ENCODE data around the gene PTK7.
"Not testable (repeated sequence)": the region's sequence is repeated elsewhere in the genome, so short reads cannot be mapped to it uniquely, and the experiment has no call there.

Gene PTK7

DNA sequence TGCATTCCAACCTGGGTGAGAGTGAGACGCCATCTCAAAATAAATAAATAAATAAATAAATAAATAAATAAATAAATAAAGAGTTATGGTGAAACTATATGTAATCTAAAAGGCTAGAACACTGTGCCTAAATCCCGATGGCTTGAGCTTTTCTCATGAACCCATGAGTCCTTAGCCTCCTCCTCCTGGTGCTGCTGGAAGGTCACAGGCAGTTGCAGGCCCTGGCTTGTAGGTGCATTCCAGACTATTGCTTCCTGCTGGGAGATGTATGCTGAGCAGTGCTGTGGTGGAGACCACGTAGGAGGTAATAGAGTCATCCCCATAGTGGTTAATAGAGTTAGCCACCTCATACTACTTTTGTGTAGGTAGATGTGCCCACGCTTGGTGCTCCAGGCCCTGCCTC lies 12.5 kb downstream of the PTK7 start:
- DNase-seq: no peak

DNA sequence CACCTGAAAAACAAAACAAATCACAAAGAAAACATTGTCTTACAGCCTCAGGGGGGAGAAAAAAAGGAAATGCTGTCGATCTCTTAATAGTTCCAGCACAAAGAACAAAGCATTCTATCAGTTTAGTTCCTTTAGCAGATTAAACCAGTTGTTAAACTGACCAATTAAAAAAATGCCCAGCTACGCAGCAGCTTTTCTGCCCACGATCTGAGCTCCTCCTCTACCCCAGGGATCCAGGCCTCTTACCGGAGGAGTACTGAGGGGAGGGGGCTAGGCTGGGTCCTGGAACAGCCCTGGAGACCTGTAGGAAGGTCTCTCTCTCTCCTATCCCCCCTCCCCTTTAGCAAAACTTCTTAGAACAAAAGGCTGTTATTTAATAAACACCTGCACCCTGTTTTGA lies 13.4 kb downstream of the PTK7 start:
- no peak for DNase-seq

DNA sequence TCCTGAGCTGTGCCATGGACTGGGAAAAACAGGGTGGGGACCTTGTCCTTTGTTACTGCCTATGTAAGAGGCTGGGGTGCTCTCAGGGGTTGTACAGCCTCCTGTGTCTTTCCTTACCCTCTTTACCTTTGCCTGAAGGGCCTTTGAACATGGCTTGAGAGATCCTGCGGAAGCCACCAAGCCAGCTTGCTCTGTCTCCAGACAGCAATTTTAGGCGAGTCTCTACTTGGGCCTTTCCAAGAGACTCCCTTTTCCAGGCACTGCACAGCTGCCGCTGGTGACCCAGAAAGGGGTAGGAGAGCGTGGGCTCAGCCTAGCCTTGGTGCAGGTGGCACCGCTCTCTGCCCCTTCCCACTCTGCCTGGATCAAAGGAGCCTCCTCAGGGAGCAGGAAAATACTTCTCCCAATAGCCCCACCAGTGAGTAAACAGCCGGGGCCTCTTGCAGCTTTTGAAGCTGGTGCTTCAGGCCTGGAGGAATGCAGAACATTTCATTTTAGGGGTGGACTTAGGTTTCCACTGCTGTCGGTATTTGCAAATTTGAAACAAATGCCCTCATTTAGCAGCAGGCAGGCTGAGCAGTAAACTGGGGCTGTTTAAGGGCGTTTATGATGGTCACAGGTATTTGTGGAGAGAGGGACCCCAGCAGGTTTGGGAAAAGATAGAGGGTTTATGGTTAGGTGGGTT lies 13.9 kb downstream of the PTK7 start:
- DNase-seq: no peak

DNA sequence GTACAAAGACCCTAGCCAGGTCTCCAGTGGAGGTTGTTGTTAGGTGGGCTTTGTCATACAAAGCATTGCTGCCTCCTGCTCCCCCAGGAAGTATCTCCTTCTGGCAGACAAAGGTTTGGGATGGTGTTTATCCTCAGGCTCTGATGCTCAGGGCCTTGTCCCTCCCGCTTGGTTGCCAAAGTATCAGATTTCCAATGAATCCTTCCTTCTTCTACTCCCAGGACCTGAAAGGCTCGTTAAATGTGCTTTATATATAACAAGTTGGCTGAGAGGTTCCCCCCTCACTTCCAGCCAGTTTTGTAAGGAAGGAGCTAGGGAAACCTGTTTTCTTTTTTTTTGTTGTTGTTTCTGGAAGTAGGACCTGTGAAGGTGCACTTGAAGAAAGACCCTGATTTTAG lies 14.4 kb downstream of the PTK7 start:
- DNase-seq: no peak

DNA sequence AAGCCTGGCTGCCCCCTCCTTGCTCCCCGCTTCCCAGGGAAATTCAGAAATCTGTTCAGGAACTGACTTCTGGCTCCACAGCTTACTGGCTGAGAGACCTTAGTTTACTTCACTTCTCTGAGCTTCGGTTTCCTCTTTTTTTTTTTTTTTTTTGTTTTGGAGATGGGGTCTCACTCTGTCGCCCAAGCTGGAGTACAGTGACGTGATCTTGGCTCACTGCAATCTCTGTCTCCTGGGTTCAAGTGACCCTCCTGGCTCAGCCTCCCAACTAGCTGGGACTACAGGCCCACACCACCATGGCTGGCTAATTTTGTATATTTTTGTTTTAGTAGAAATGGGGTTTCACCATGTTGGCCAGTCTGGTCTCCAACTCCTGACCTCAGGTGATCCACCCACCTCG lies 14.9 kb downstream of the PTK7 start:
- no peak for DNase-seq

DNA sequence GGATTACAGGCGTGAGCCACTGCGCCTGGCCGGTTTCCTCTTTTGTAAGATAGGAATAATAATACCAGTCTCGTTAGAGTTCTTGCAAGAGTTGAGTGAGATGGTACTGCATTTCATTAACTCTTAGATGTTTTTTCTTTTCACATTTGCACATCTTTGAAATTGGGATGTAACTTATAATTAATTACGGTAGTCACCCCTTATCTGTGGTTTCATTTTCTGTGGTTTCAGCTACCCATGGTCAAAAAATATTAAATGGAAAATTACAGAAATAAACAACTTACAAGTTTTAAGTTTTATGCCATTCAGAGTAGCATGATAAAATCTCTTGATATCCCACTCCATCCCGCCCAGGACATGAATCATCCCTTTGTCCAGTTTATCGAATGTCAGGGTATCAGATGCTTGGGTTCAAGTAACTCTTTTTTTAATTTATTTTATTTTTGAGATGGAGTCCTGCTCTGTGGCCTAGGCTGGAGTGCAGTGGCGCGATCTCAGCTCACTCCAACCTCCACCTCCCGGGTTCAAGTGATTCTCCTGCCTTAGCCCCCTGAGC lies 15.4 kb downstream of the PTK7 start:
- no peak for DNase-seq

DNA sequence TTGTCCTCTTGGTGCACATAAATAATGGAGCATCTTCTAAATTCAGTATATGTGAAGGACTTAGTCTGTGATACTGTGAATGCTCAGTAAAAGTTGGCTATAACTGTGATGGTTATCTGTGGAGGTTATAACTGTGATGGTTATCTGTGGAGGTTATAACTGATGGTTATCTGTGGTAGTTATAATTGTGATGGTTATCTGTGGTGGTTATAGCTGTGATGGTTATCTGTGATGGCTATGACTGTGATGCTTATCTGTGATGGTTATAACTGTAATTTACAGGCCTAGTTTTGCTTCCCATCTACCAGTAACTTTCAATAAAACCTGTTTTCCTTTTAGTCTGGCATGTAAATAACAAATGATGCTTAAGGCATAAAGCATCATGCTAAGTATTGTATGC lies 16.5 kb downstream of the PTK7 start:
- no peak for DNase-seq

DNA sequence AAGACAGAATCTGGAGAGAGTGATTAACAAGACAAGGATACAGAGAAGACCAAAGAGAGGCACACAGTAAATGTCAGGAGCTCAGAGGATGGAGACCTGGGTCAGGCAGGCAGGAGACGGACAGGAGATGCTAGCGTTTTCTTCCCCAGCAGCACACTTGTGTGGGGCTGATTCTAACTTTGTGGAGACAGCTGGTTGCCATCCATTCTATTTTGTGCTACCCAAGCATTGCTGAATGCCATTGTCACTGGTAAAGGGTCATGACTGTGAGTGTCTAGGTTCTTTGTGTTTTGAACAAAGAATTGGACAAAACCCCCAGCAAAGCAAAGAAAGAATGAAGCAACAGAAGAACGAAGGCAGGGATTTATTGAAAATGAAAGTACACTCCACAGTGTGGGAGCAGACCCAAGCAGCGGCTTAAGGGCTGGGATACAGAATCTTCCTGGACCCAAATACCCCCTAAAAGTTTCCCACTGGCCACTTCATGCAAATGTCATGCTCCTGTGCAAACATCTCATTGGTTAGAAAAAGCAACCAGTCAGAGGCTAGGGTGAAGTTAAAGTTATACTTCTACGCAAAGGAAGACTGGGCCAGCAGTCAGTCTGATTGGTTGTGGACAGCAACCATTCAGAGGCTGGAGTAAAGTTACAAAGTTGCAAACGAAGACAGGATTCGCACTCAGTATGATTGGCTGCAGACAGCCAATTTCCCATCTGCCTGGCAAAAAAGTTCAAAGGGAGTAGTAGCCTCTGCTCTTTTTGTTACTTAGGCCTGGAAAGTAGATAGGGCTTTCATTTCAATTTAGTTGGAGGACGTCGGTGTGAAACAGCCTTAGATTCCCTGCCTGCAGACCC lies 17.5 kb downstream of the PTK7 start:
- DNase-seq: no peak

DNA sequence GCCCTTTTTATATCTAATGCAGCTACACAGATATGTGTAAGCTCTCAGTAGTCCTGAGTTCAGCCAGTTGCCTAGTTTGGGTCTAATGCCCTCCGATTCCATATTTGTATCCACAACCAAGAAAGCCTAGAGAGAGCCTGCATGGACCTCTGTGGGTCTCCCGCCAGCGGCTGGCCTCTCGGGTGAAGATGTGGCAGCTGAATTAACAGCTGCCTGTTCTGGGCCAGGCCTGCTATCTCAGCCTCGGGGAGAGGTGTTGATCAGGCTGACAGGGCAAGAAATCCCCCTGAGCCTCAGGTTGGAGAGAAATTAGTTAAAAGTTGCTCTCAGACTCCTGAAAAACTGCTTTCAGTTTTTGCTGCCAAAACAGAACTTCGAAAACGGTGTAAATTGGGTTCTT lies 19.8 kb downstream of the PTK7 start:
- DNase-seq: no peak

DNA sequence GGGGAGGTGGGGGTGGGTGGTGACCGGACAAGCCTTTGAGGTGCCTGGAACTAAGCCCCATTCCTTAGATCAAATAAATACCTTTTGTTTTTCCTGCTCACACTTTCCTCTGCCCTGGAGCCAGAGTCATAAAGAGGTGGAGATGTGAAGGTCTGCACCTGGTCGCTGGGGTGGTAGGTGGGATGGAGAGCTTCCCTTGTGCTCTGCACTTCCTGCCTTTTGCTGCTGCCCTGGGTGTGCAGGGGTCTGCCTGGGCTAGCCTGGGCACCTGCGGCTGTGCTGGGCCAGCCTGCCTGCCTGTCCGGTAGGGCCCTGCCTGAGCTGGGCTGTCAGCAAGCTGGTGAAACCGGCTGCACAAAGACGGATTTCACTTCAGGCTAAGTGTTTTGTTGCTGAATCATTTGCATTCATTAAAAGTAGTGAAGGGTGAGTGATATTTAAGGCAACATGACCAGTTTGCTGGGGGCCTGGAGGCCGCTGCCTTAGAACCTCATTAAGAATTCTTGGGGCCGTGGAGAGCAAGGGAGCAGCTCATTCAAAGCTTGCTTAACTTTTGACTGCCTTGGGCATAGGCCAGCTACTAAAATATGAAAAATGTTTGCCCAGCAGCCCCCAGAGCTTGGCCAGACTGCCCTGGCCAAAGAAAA lies 20.5 kb downstream of the PTK7 start:
- DNase-seq: no peak

DNA sequence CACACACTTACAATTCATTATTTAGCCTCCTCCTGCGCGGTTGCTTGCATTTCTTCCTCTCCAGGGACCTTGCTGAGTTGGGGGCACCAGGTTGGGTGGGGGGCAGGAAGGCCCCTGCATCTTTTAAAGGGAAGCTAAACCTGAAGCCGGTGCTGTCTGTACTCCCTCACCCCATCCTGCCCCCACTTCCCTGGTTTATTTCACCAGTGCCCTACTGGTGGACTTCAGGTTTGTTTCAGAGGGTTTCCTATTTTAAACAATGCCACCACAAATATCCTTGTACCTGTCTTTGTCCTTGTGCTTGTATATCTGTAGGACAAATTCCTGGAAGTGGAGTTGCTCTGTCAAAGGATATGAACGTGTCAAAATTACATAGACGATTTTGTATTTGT lies 21.0 kb downstream of the PTK7 start:
- DNase-seq: no peak

DNA sequence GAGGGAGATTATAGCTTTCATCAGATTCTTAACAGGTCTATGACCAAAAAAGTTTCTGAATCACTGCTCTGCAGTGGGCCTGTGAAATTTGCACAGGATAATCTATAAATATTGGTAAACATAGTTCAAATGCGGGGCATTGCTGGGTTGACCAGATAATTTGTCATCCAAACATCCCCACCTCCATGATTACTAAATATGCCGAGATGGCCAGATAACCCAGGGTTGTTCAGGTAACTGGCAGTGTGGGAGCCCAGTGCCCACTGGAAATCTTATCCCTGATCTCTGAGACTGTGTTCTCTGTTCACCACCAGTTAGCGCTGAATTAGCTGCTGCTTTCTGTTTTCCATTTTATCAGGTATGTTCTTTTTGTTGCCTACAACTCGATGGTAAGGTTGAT lies 21.4 kb downstream of the PTK7 start:
- DNase-seq: no peak

DNA sequence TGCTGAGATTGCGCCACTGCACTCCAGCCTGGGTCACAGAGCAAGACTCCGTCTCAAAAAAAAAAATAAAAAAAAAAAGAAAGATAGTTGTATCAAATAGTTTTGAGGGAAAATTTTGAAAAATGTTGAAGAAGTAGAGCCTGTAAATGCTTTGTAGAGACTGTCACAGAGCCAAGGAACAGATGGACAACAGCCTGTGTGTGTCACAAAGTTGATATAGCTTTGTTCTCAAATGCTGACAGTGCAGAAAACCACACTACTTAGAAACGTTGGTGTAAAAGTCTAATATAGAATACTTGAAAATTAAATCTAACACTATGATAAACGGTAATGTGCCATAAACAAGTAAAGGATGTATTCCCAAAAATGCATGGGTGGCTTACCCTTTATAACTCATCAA lies 25.4 kb downstream of the PTK7 start:
- no peak for DNase-seq

DNA sequence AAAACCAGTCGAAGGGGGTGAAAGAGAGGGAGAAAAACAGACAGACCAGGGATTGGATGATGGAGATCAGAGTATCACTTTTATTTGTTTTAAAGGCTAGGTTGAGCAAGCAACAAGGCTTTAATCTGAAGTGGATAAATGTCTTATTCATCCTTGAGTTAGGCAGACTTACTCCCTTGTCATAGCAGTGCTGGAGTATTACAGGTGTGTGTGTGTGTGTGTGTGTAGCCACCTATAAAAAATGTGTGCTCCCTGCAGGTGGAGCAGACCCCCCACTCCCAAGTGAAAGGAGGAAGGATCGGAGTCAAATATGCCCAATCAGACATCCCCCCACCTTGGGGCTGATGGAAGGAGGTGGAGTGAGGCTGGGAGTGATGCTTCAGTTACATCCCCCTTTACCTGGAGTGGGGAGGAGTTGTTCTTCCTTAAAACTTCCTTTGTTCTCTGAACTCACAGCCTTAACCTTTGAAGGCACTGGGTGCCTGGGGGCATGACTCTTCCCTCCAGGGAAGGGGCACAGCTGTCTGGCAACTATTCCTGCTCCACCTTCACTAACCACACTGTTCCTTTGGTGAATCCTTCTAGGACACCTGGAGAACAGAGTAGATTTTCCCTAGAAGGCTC lies 27.3 kb downstream of the PTK7 start:
- DNase-seq: no peak

DNA sequence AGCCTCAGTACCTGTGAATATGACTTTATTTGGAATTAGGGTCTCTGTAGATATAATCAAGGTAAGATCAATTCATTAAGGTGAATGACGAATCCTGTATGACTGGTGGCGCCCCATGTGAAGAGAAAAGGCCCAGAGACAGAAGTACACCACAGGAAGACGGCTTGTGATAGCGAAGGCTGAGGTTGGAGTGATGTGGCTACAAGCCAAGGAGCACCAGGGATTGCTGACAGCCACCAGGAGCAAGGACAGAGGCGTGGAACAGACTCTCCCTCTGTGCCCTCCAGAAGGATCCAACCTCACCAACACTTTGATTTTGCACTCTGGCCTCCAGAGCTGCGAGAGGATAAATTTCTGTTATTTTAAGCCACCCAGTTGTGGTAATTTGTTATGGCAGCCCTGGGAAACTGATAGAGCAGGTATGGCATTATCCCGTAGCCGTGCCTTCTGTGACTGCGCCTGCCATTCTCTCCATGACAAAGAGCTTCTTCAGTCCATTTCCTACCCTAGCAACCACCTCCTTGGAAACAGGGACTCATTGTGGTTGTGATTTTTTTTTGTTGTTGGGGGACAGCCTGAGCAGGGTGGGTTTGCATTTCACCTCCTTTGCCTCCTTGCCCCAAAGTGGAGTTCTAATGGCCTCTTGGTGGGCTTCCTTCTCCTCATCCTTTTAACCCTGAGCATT lies 29.6 kb downstream of the PTK7 start:
- DNase-seq: no peak

DNA sequence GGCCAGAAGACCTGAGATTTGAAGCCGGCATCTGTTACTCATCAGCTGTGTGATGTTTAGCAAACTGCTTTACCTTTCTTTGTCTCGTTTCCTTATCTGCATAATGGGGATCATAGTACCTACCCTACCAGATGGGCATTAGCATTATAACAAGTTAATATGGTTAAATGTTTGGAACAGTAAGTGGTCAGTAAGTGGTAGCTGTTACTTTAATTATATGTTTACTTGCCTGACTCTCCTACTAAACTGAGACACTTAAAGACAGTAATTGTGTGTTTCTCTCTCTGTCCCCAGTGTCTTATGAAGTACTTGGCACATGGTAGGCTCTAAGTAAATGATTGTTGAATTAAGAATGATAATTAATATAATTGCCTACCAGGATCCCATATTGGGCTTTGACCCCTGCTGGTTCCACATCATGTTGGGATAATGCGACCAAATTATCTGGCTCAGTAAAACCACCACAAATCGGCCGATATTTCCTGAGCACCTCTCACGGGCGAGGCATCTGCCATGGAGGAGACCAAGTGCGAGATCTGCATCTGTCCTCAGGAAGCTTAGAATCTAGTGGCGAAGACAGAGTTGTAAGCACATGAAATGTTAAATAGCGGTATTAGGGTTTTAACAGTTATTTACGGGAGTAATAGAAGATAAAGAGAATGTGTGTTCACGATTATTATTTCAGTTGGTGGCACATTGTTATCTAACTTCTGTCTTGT lies 31.4 kb downstream of the PTK7 start:
- no peak for DNase-seq

DNA sequence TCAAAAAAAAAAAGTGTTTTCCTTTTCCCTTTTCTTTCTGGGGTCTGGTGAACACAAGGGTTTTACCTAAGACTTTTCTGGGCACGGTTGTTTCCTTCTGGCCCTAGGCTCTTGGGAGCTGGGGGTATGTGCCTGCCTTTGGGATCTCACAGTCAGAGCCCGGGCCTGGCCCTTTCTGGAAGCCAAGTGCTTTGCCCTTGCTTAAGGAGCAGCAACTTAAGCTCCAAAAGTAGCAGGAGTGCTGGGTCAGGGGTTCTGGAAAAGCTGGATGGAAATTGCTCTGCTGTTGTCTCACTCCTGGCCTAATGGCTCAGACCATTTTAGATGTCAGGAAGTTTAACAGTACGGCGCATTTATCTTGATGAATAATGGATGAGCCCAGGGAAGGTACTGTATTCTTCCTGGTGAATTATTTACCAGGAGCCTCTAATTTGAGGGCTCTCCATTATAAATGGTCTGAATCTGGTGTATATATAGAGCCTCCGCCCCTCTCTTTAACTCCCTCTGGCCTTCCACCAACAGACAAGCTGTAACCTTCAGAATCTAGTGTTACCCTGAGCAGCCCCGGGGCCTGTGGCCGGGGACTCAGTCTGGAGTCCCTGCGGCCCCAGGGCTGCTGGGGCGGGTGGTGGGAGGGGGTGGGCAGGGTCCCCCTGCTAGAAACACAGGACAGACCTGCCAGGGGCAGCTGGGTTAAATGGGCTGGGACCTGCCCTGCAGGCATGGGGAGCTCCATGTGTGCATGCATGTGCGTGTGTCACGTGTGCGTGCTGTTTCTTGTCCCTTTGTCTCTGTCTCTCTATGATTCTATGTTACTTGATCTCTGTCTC lies 37.5 kb downstream of the PTK7 start:
- DNase-seq: no peak

DNA sequence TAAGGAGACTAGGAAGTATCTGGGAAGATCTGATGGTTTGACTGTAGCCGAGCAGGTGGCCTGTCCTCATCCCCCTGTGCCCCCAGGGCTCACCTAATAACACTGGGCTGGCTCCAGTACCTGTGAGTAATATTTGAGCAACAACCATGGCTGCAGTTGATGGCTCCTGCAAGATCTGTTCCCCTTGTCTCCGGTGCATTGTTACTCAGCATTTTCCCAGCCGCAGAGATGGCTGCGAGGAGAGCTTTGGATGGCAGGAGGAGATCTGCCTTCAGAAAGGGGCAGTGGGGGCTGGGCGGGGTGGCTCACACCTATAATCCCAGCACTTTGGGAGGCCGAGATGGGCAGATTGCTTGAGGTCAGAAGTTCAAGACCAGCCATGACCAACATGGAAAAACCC lies 39.3 kb downstream of the PTK7 start:
- DNase-seq: no peak

DNA sequence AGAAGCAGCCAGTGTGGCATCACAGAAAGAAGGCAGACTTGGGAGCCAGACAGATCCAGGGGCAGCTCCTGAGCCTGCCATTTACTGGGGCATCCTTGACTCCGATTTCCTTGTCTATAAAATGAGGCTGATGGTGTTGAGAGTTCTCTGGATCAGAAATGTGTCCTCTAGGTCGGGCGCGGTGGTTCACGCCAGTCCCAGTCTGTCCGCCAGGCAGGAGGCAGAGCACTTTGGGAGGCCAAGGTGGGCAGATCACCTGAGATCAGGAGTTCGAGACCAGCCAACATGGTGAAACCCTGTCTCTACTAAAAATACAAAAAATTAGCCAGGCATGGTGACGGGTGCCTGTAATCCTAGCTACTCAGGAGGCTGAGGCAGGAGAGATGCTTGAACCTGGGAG lies 41.4 kb downstream of the PTK7 start:
- not testable (repeated sequence) for DNase-seq

DNA sequence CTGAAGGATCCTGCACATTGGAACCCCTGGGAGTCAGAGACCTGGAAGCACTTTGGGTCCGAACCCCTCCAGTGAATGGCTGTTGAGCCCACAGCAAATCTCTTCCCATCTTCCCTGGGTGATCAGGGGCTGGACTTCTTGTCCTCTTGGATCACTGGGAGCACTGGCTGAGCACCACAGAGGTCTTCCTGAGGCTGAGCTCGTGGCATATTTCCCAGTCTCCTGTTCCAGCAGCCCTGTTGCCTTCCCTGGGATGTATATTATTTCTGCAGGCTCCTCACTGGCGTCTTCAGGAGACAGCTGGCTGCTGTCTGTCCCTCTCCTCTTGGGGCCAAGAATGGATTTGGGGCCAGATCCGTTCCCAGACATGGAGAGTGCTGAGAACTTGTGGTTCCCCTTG lies 43.4 kb downstream of the PTK7 start:
- no peak for DNase-seq

DNA sequence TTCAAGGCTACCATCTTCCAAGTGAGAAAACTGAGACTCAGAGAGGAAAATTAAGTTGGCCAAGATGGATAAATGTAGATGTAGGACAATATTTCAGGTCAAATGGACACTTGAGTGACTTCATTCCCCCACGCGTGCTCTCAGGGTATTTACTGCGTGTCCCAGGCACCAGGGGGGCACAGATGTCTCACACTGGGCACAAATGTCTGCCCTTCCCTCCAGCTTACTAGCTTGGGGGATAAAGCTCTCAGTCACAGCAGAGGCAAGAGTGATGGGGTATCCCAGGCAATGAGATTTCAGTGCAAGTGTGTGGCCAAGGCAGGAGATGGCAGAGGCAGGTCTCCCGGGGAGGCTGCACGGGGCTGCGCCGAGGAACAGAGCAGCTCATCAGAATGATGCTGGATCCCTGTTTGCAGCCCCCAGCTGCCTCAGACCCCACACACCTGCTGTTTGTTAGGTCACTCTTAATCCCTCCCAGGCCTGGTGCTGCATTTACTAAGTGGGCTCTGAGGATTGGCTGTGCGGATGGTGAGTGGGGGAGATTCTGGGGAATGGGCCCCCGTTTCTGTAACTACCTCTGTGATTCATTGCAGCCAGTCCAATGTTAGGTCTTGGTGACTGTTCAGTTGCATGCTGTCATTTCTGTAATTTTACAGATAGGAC lies 44.1 kb downstream of the PTK7 start:
- no peak for DNase-seq

Data from KG1 (cell line).